Activated CD4-positive, alpha-beta T cell treated with anti-CD3 and anti-CD28 coated beads, Interleukin-2, amount 10 ng/mL, durations not matched to agents 24 days and 14 days (primary cell): ENCODE measurements around the gene ZMYM5. TPM values are rescaled to one million over a fixed set of nuclear protein-coding genes. Genes with fewer than 3 reads are reported as not detected.
"Not testable (repeated sequence)": the region's sequence is repeated elsewhere in the genome, so short reads cannot be mapped to it uniquely, and the experiment has no call there.

ENCODE experiments used
- DNase-seq: peaks from one replicate; pipeline ENCODE4 v3.0.0; 2022
- H3K27ac Mint-ChIP-seq: one replicate; pipeline ENCODE4 v1.8.0; 2022; ENCODE audit warnings: mild to moderate bottlenecking, mixed read lengths
- H3K27me3 Mint-ChIP-seq: one replicate; pipeline ENCODE4 v1.8.0; 2022; ENCODE audit warnings: mixed read lengths
- H3K36me3 Mint-ChIP-seq: one replicate; pipeline ENCODE4 v1.8.0; 2022; ENCODE audit warnings: low read depth, mild to moderate bottlenecking, mixed read lengths
- H3K4me1 Mint-ChIP-seq: one replicate; pipeline ENCODE4 v1.8.0; 2021; ENCODE audit warnings: mixed read lengths
- H3K4me3 Mint-ChIP-seq: one replicate; pipeline ENCODE4 v1.8.0; 2022; ENCODE audit warnings: mild to moderate bottlenecking, moderate library complexity, mixed read lengths
- H3K9me3 Mint-ChIP-seq: one replicate; pipeline ENCODE4 v1.8.0; 2021; ENCODE audit warnings: mixed read lengths
- intact Hi-C: fragments of 100-400 bp; cut with micrococcal nuclease; formaldehyde crosslinking; loops from one replicate; pipeline ENCODE4 v1.15.1; 2023
- total RNA-seq: library from RNA; stranded (reverse); gene quantifications from 2 replicates; pipeline ENCODE4 v1.2.3, GENCODE V29; 2022

Gene ZMYM5
- total RNA-seq, 1 donor from 2014 or later, result 12.9 TPM

- intact Hi-C loops, result loop anchor here (5.0 kb wide), 2 partner anchors 149 to 911 kb away; partner anchors contain the start of gene EEF1AKMT1
- H3K36me3 Mint-ChIP-seq, result peaks cover 39% of the 10 kb centered on the region
- peak overlapping the region; percentile 98 for H3K27ac Mint-ChIP-seq
- H3K9me3 Mint-ChIP-seq, result no peaks in the 10 kb centered on the region
- H3K27me3 Mint-ChIP-seq, result no peaks in the 10 kb centered on the region
- H3K4me3 Mint-ChIP-seq, result peak overlapping the region; percentile 98
- peaks cover 31% of the 10 kb centered on the region for H3K4me1 Mint-ChIP-seq
- DNase-seq, result peak; percentile 67
Measured at GRCh38 chr13:19860884-19861655, 2.4 kb downstream of the ZMYM5 start.

GRCh38 chr13:19857637-19858036 lies 5.8 kb downstream of the ZMYM5 start:
- H3K9me3 Mint-ChIP-seq, H3K4me3 Mint-ChIP-seq, DNase-seq, H3K27me3 Mint-ChIP-seq, intact Hi-C loops, H3K27ac Mint-ChIP-seq: not testable (repeated sequence)
- H3K36me3 Mint-ChIP-seq, result peaks cover 41% of the 10 kb centered on the region
- peaks cover 32% of the 10 kb centered on the region for H3K4me1 Mint-ChIP-seq

GRCh38 chr13:19852766-19853165 lies 10.7 kb downstream of the ZMYM5 start:
- no peak overlapping the region for H3K27ac Mint-ChIP-seq
- no peak for DNase-seq
- H3K36me3 Mint-ChIP-seq, result peaks cover 39% of the 10 kb centered on the region
- H3K27me3 Mint-ChIP-seq, result no peaks in the 10 kb centered on the region
- H3K9me3 Mint-ChIP-seq, result no peaks in the 10 kb centered on the region
- intact Hi-C loops, result no loop called here
- H3K4me1 Mint-ChIP-seq, result peaks cover 18% of the 10 kb centered on the region
- no peak overlapping the region for H3K4me3 Mint-ChIP-seq

GRCh38 chr13:19845758-19846157 lies 17.7 kb downstream of the ZMYM5 start:
- no peak for DNase-seq
- intact Hi-C loops, result no loop called here

GRCh38 chr13:19838865-19839275 lies 24.6 kb downstream of the ZMYM5 start:
- H3K36me3 Mint-ChIP-seq, result peaks cover 45% of the 10 kb centered on the region
- H3K9me3 Mint-ChIP-seq, result no peaks in the 10 kb centered on the region
- H3K4me3 Mint-ChIP-seq, result no peak overlapping the region
- DNase-seq, result no peak
- H3K27ac Mint-ChIP-seq, result no peak overlapping the region
- no peaks in the 10 kb centered on the region for H3K27me3 Mint-ChIP-seq
- peaks cover 6% of the 10 kb centered on the region for H3K4me1 Mint-ChIP-seq
- intact Hi-C loops, result no loop called here

More at GRCh38 chr13:19845758-19846157, 17.7 kb downstream of the ZMYM5 start:
- Mint-ChIP-seq H3K27me3 (no peaks in the 10 kb centered on the region), H3K9me3 (no peaks in the 10 kb centered on the region), H3K27ac (peak overlapping the region; percentile 27), H3K4me1 (peaks cover 7% of the 10 kb centered on the region), H3K36me3 (peaks cover 28% of the 10 kb centered on the region), H3K4me3 (no peak overlapping the region)

- H3K4me1 Mint-ChIP-seq, result peaks cover 6% of the 10 kb centered on the region
- DNase-seq, result no peak
- intact Hi-C loops, result no loop called here
- H3K27ac Mint-ChIP-seq, result peak overlapping the region; percentile 65
- no peaks in the 10 kb centered on the region for H3K27me3 Mint-ChIP-seq
- H3K36me3 Mint-ChIP-seq, result peaks cover 55% of the 10 kb centered on the region
- no peaks in the 10 kb centered on the region for H3K9me3 Mint-ChIP-seq
- no peak overlapping the region for H3K4me3 Mint-ChIP-seq
Measured at GRCh38 chr13:19836472-19836871, 27.0 kb downstream of the ZMYM5 start.

GRCh38 chr13:19834704-19835103 lies 28.7 kb downstream of the ZMYM5 start:
- H3K4me1 Mint-ChIP-seq, result peaks cover 6% of the 10 kb centered on the region
- H3K27ac Mint-ChIP-seq, result no peak overlapping the region
- DNase-seq, result no peak
- H3K4me3 Mint-ChIP-seq, result no peak overlapping the region
- H3K27me3 Mint-ChIP-seq, result no peaks in the 10 kb centered on the region
- peaks cover 55% of the 10 kb centered on the region for H3K36me3 Mint-ChIP-seq
- no peaks in the 10 kb centered on the region for H3K9me3 Mint-ChIP-seq
- intact Hi-C loops, result no loop called here

GRCh38 chr13:19822673-19823072 lies 40.8 kb downstream of the ZMYM5 start:
- no peak overlapping the region for H3K4me3 Mint-ChIP-seq
- no peak overlapping the region for H3K27ac Mint-ChIP-seq
- no peak for DNase-seq
- H3K27me3 Mint-ChIP-seq, result no peaks in the 10 kb centered on the region
- H3K4me1 Mint-ChIP-seq, result no peaks in the 10 kb centered on the region
- H3K9me3 Mint-ChIP-seq, result no peaks in the 10 kb centered on the region
- intact Hi-C loops, result no loop called here
- H3K36me3 Mint-ChIP-seq, result peaks cover 47% of the 10 kb centered on the region

GRCh38 chr13:19818223-19818842 lies 45.1 kb downstream of the ZMYM5 start:
- H3K36me3 Mint-ChIP-seq, result peaks cover 31% of the 10 kb centered on the region
- intact Hi-C loops, result no loop called here
- no peak overlapping the region for H3K27ac Mint-ChIP-seq
- DNase-seq, result peak; percentile 78
- no peak overlapping the region for H3K4me3 Mint-ChIP-seq
- no peaks in the 10 kb centered on the region for H3K9me3 Mint-ChIP-seq
- H3K27me3 Mint-ChIP-seq, result no peaks in the 10 kb centered on the region
- H3K4me1 Mint-ChIP-seq, result no peaks in the 10 kb centered on the region

- no peak for DNase-seq
- no peaks in the 10 kb centered on the region for H3K27me3 Mint-ChIP-seq
- no peak overlapping the region for H3K4me3 Mint-ChIP-seq
- H3K27ac Mint-ChIP-seq, result no peak overlapping the region
- H3K4me1 Mint-ChIP-seq, result no peaks in the 10 kb centered on the region
- no peaks in the 10 kb centered on the region for H3K9me3 Mint-ChIP-seq
- intact Hi-C loops, result no loop called here
- peaks cover 28% of the 10 kb centered on the region for H3K36me3 Mint-ChIP-seq
Measured at GRCh38 chr13:19817510-19818158, 45.8 kb downstream of the ZMYM5 start.

GRCh38 chr13:19817106-19817505 lies 46.3 kb downstream of the ZMYM5 start:
- H3K4me3 Mint-ChIP-seq, result no peak overlapping the region
- intact Hi-C loops, result no loop called here
- H3K9me3 Mint-ChIP-seq, result peaks cover 4% of the 10 kb centered on the region
- H3K27me3 Mint-ChIP-seq, result no peaks in the 10 kb centered on the region
- DNase-seq, result no peak
- no peaks in the 10 kb centered on the region for H3K4me1 Mint-ChIP-seq
- peaks cover 30% of the 10 kb centered on the region for H3K36me3 Mint-ChIP-seq
- no peak overlapping the region for H3K27ac Mint-ChIP-seq

- not testable (repeated sequence) for H3K27ac Mint-ChIP-seq, H3K27me3 Mint-ChIP-seq, H3K4me3 Mint-ChIP-seq
Measured at GRCh38 chr13:19815842-19816241, 47.6 kb downstream of the ZMYM5 start.

GRCh38 chr13:19810996-19811881 lies 52.2 kb downstream of the ZMYM5 start:
- H3K27ac Mint-ChIP-seq, result no peak overlapping the region
- peaks cover 4% of the 10 kb centered on the region for H3K9me3 Mint-ChIP-seq
- H3K4me3 Mint-ChIP-seq, result no peak overlapping the region
- peaks cover 14% of the 10 kb centered on the region for H3K36me3 Mint-ChIP-seq
- DNase-seq, result no peak
- H3K27me3 Mint-ChIP-seq, result no peaks in the 10 kb centered on the region
- no peaks in the 10 kb centered on the region for H3K4me1 Mint-ChIP-seq
- intact Hi-C loops, result no loop called here

More at GRCh38 chr13:19815842-19816241, 47.6 kb downstream of the ZMYM5 start:
- DNase-seq, intact Hi-C loops, H3K4me1 Mint-ChIP-seq, H3K9me3 Mint-ChIP-seq: not testable (repeated sequence)
- peaks cover 28% of the 10 kb centered on the region for H3K36me3 Mint-ChIP-seq
